Activated T-helper 2 cell treated with anti-CD3 and anti-CD28 coated beads, Interferon-gamma antibody, Interleukin-2, Interleukin-4, amounts not matched to agents 10 μg/mL and 5 μg/mL and 100 μg/mL, durations not matched to agents 14 hours and 24 hours and 36 hours (primary cell): Measurements from ENCODE around the gene SLC6A19. TPM values are rescaled to one million over a fixed set of nuclear protein-coding genes. Genes with fewer than 3 reads are reported as not detected.

Experiments used
- DNase-seq: peaks from one replicate; pipeline ENCODE4 v3.0.0; 2021; ENCODE audit warnings: low spot score
- H3K27ac Mint-ChIP-seq: one replicate; pipeline ENCODE4 v1.8.0; 2021; ENCODE audit warnings: mixed read lengths
- H3K27me3 Mint-ChIP-seq: one replicate; pipeline ENCODE4 v1.8.0; 2021; ENCODE audit warnings: low read depth, mixed read lengths
- H3K36me3 Mint-ChIP-seq: one replicate; pipeline ENCODE4 v1.8.0; 2021; ENCODE audit warnings: low read depth, mixed read lengths
- H3K4me1 Mint-ChIP-seq: one replicate; pipeline ENCODE4 v1.8.0; 2021; ENCODE audit warnings: low read depth, mixed read lengths
- H3K4me3 Mint-ChIP-seq: one replicate; pipeline ENCODE4 v1.8.0; 2021; ENCODE audit warnings: low read depth, mild to moderate bottlenecking, moderate library complexity, mixed read lengths
- H3K9me3 Mint-ChIP-seq: one replicate; pipeline ENCODE4 v1.8.0; 2021; ENCODE audit warnings: mixed read lengths
- intact Hi-C: fragments of 100-400 bp; cut with micrococcal nuclease; formaldehyde crosslinking; loops from one replicate; pipeline ENCODE4 v1.15.1; 2023
- total RNA-seq: library from RNA; stranded (reverse); gene quantifications from 2 replicates; pipeline ENCODE4 v1.2.3, GENCODE V29; 2022

The SLC6A19 gene
- total RNA-seq, 1 donor from 2014 or later = not detected

GRCh38 chr5:1197876-1198666 is 3.3 kb upstream of the SLC6A19 start:
- Mint-ChIP-seq H3K36me3 (no peaks in the 10 kb centered on the region), H3K27me3 (no peaks in the 10 kb centered on the region), H3K9me3 (no peaks in the 10 kb centered on the region), H3K27ac (no peak overlapping the region), H3K4me3 (no peak overlapping the region), H3K4me1 (no peaks in the 10 kb centered on the region)
- DNase-seq = no peak
- intact Hi-C loops = no loop called here

GRCh38 chr5:1199340-1199648 is 2.1 kb upstream of the SLC6A19 start:
- Mint-ChIP-seq H3K27ac (no peak overlapping the region), H3K4me3 (no peak overlapping the region), H3K27me3 (no peaks in the 10 kb centered on the region), H3K9me3 (no peaks in the 10 kb centered on the region), H3K4me1 (no peaks in the 10 kb centered on the region), H3K36me3 (no peaks in the 10 kb centered on the region)
- no peak for DNase-seq
- intact Hi-C loops = no loop called here

DNA sequence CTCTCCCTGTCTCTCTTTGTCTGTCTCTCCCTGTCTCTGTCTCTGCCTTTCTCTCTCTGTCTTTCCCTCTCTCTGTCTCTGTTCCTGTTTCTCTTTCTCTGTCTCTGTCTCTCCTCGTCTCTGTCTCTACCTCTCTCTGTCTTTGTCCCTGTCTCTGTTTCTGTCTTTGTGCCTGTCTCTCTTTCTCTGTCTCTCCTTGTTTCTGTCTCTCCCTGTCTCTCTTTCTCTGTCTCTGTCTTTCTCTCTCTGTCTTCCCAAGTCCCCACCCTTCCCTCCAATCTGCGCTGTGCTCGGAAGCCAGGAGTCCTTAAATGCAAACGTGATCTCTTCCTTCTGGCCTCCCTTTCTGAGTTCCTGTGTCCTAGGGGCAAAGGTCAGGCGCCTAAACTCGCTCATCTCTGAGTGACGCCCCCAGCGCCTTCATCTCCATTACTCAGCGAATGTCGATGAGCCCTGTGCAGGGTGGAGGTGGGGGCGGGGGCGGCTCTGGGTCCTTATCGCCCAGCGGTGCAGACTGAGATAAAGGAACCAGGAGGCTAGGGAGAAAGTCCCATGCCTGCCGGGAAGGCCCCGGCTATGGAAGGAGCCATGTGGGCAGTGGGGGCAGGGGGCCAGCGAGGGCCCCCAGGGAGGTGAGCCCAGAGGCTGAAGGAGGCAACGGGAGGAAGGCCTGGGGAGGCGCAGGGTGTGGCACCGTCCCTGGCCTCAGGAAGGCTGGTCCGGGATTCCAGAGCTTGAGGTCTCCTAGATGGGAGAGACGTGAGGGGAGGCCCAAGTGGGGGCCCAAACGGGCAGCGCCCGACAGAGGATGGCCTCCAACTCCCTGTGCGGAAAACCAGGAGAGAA is 1.5 kb upstream of the SLC6A19 start:
- intact Hi-C loops = no loop called here
- no peak overlapping the region for H3K4me3 Mint-ChIP-seq
- H3K4me1 Mint-ChIP-seq = no peaks in the 10 kb centered on the region
- H3K9me3 Mint-ChIP-seq = no peaks in the 10 kb centered on the region
- H3K27me3 Mint-ChIP-seq = no peaks in the 10 kb centered on the region
- no peak for DNase-seq
- no peak overlapping the region for H3K27ac Mint-ChIP-seq
- H3K36me3 Mint-ChIP-seq = no peaks in the 10 kb centered on the region

- H3K4me1 Mint-ChIP-seq = no peaks in the 10 kb centered on the region
- no peak for DNase-seq
- H3K36me3 Mint-ChIP-seq = no peaks in the 10 kb centered on the region
- H3K27ac Mint-ChIP-seq = no peak overlapping the region
- H3K27me3 Mint-ChIP-seq = no peaks in the 10 kb centered on the region
- no peak overlapping the region for H3K4me3 Mint-ChIP-seq
- intact Hi-C loops = no loop called here
- no peaks in the 10 kb centered on the region for H3K9me3 Mint-ChIP-seq
Measured at GRCh38 chr5:1200495-1201326, 684 bp upstream of the SLC6A19 start.

DNA sequence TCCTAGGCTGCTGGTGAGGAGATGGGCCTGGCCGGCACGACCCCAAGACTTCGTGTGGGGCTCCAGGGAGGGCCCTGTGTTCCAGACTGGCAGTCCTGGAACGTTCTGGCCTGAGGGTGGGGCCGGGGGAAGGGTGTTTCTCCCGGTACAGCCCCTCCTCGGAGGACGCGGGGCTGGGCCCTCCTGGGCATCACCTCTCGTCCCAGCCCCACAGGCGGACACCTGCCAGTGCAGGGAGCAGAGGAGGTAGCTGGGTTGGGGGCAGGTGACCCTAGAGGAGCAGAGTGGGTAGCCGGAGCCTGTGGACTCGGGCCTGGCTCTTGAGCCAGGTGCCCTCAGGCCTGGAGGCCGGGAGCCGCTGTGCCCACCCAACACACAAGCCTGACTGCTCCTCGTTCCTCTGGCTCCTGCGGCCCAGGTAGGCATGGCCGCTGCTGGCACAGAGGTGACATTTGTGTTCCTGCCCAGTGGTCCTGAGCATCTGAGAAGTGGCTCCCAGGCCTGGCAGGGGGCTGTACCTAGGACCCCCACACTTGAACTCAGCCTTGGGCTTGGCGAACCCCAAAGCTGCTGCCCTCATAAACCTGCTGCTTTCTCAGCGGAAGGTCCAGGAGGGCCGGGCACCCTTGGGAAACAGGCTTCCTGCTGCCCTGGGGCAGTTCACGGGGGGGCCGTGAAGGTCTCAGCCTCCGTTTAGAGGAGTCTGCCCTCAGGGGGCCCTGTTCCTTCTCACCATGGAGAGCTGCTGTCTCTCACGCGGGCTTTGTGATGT is 817 bp downstream of the SLC6A19 start:
- Mint-ChIP-seq H3K36me3 (no peaks in the 10 kb centered on the region), H3K4me1 (no peaks in the 10 kb centered on the region), H3K27me3 (no peaks in the 10 kb centered on the region), H3K4me3 (no peak overlapping the region), H3K27ac (no peak overlapping the region), H3K9me3 (no peaks in the 10 kb centered on the region)
- no peak for DNase-seq
- intact Hi-C loops = no loop called here

DNA sequence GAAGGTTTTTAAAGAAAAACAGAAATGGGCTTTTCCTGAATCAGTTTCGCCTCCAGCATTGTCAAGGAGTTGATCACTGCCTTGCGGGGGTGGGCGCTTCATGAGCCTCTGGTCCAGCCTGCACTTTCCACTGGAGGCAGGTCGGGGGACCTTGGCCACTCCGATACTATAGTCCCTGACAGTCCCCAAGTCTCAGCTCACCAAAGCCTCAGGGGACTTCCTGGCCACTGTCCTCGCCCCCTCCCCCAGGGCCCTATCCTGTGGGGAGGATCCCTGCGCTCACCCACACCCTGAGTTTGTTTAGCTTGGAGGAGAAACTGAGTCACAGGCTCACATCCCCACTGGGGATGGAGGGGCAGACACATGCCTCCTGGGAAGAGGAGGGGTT is 1.4 kb downstream of the SLC6A19 start:
- Mint-ChIP-seq H3K27me3 (no peaks in the 10 kb centered on the region), H3K4me3 (no peak overlapping the region), H3K4me1 (no peaks in the 10 kb centered on the region), H3K27ac (no peak overlapping the region), H3K36me3 (no peaks in the 10 kb centered on the region), H3K9me3 (no peaks in the 10 kb centered on the region)
- intact Hi-C loops = no loop called here
- no peak for DNase-seq

- no peak for DNase-seq
- no peaks in the 10 kb centered on the region for H3K36me3 Mint-ChIP-seq
Measured at GRCh38 chr5:1203311-1203967, 2.0 kb downstream of the SLC6A19 start.

DNA sequence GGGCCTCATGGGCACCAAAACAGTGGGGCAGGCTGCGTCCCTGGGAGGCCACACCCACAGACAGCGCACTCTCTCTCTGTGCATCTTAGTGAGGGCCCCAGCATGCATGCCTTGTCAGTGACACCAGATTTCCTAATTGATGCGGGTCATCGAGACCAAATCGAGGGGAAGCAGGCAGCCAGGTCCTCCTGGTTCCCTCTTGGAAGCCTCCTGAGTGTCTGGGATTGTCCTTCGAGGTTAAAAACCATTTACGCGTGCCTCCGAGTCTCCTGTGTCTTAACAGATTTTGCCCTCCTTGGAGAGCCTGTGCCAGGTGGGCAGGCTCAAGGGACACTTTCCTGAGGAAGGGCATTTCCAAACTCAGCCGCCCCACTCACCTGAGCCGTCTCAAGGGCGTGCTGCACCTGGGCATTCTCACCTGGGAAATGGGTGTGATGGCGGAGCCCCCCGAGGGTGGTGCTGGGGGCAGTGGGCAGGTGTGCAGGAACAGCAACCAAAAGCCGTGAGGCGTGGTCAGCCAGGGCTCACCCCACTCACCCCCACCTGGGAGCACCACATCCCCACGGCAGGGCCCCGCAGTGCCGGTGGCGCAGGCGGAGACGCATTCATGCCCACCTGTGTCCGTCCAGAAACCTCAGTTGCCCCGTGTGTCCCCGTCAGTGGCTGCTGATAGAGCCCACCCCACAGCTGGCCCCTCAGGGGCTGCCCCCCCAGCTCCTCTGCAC is 2.7 kb downstream of the SLC6A19 start:
- intact Hi-C loops = no loop called here
- Mint-ChIP-seq H3K9me3 (no peaks in the 10 kb centered on the region), H3K27me3 (no peaks in the 10 kb centered on the region), H3K36me3 (no peaks in the 10 kb centered on the region), H3K4me1 (no peaks in the 10 kb centered on the region), H3K27ac (no peak overlapping the region), H3K4me3 (no peak overlapping the region)
- no peak for DNase-seq

More at GRCh38 chr5:1203311-1203967, 2.0 kb downstream of the SLC6A19 start:
- Mint-ChIP-seq H3K4me3 (no peak overlapping the region), H3K9me3 (no peaks in the 10 kb centered on the region), H3K4me1 (no peaks in the 10 kb centered on the region), H3K27ac (no peak overlapping the region), H3K27me3 (no peaks in the 10 kb centered on the region)
- intact Hi-C loops = no loop called here

DNA sequence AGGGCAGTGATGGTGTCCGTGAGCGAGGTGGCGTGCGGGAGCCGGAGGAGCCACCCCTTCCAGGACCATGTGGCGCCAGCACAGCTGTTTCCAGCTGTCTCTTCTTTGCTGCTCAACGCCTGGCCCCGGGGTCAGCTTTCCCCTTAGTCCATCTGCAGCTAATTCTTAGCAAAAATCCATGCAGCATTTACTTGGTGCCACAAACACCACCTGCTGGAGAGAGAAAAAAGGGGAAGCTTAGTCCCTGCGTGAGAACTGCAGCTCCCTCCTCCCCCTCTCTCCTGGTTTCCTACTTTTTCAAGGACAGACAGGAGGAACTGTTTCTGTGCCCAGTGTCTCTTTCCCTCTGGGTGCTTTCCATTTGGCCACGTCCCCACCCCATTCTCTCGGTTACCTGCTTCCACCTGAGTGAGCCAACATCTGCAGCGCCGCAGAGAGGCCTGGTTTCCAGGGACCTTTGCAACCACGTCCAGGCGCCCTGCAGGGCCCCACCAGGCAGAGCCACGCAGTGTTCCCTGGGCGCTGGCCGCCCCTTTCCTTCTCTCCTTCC is 3.4 kb downstream of the SLC6A19 start:
- Mint-ChIP-seq H3K27ac (no peak overlapping the region), H3K4me1 (no peaks in the 10 kb centered on the region), H3K36me3 (no peaks in the 10 kb centered on the region), H3K27me3 (no peaks in the 10 kb centered on the region), H3K4me3 (no peak overlapping the region), H3K9me3 (no peaks in the 10 kb centered on the region)
- intact Hi-C loops = no loop called here
- no peak for DNase-seq

DNA sequence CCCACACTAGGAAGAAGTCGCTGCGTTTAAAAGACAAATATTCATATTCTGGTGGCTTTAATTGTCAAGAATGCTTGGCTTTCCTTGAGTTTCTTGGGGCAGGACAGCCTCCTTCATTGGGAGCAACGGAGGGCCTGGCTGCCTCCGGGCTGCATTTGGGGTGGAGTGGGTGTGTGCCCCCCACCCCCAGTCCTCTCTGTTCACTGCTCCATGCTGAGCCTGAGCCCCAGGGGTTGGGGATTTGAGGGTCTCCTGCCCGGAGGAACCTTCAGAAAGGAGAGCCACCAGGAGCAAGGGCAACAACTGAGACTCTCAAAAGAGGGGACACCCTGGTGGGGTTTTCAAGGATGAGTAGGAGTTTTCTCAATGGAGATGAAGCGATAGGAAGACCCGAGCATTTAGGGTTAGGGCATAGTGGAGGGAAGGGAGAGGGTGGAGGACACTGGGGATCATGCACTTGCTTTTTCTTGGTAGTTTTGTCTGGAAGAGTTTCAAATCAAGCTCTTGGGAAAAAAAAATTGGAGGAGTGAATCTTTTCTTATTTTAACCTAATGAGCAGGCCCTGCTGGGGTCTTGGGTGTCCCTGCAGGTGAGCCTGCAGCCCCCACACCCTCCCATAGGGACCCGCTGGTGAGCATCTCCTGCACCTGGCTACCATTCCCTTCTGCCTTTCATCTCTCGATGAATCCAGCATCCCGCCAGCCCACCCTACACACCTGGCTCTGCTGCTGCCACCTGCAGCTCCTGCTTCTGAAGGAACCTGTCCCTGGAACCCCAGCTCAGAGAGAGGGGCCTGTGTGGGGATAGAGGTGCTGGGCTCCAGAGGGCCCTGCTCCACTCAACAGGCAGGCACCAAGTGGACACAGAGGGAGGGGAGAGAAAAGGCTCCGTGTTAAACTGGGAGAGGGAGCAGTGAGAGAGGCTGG is 4.1 kb downstream of the SLC6A19 start:
- Mint-ChIP-seq H3K4me1 (no peaks in the 10 kb centered on the region), H3K9me3 (no peaks in the 10 kb centered on the region), H3K27me3 (no peaks in the 10 kb centered on the region), H3K27ac (no peak overlapping the region), H3K36me3 (no peaks in the 10 kb centered on the region), H3K4me3 (no peak overlapping the region)
- DNase-seq = no peak
- intact Hi-C loops = no loop called here
